ENCODE data around the gene NGEF. TPM values are rescaled to one million over a fixed set of nuclear protein-coding genes. Genes with fewer than 3 reads are reported as not detected.

Gene NGEF
- total and polyA plus RNA-seq, 5 donors from 2014 or later = 0.21 TPM; not detected in 4

GRCh38 chr2:232925153-232925820, 87.8 kb downstream of the NGEF start:
- Histone ChIP-seq H3K36me3 (ENCODE audit: control insufficient read depth, insufficient read depth, low read length) (no peaks in the 10 kb centered on the region), H3K9me3 (ENCODE audit: control insufficient read depth in 2 of 2, low read length in 2 of 2) (no peaks in the 10 kb centered on the region), H3K27ac (ENCODE audit: insufficient read depth, low read length, poor library complexity, severe bottlenecking) (no peak overlapping the region), H3K4me1 (ENCODE audit: control insufficient read depth, insufficient read depth, low read length, poor library complexity, severe bottlenecking) (peaks cover 8% of the 10 kb centered on the region), H3K4me3 (ENCODE audit: low read depth, low read length) (no peak overlapping the region), H3K27me3 (ENCODE audit: control insufficient read depth, insufficient read depth, low read length) (peaks cover 22% of the 10 kb centered on the region)
- no peak for ATAC-seq (ENCODE audit: low read depth in 2 of 2)
- Mint-ChIP-seq H3K9me3 (peaks cover 0 to 8% (median 0%) of the 10 kb centered on the region in 7 donors), H3K4me1 (peaks cover 0 to 22% (median 0%) of the 10 kb centered on the region in 4 donors), H3K27ac (no peak overlapping the region), H3K27me3 (peaks cover 69% of the 10 kb centered on the region), H3K36me3 (peaks cover 4% of the 10 kb centered on the region), H3K4me3 (peak overlapping the region in 1 of 4 donors; percentile 32)
- DNase-seq = no peak

- Mint-ChIP-seq H3K4me3 (no peak overlapping the region), H3K36me3 (peaks cover 4% of the 10 kb centered on the region), H3K27me3 (peaks cover 64% of the 10 kb centered on the region), H3K9me3 (peaks cover 0 to 3% (median 0%) of the 10 kb centered on the region in 7 donors), H3K4me1 (peaks cover 0 to 16% (median 0%) of the 10 kb centered on the region in 4 donors), H3K27ac (no peak overlapping the region)
- H3K27me3 ChIP-seq (ENCODE audit: control insufficient read depth, insufficient read depth, low read length) = peaks cover 21% of the 10 kb centered on the region
- peaks cover 8% of the 10 kb centered on the region for H3K4me1 ChIP-seq (ENCODE audit: control insufficient read depth, insufficient read depth, low read length, poor library complexity, severe bottlenecking)
- H3K4me3 ChIP-seq (ENCODE audit: low read depth, low read length) = no peak overlapping the region
- DNase-seq (no peak), ATAC-seq (ENCODE audit: low read depth in 2 of 2) (no peak)
- H3K36me3 ChIP-seq (ENCODE audit: control insufficient read depth, insufficient read depth, low read length) = no peaks in the 10 kb centered on the region
- no peak overlapping the region for H3K27ac ChIP-seq (ENCODE audit: insufficient read depth, low read length, poor library complexity, severe bottlenecking)
- H3K9me3 ChIP-seq (ENCODE audit: control insufficient read depth in 2 of 2, low read length in 2 of 2) = no peaks in the 10 kb centered on the region
Measured at GRCh38 chr2:232924433-232924832, 88.6 kb downstream of the NGEF start.

GRCh38 chr2:232920760-232921159, 92.3 kb downstream of the NGEF start:
- Mint-ChIP-seq H3K4me3 (no peak overlapping the region), H3K4me1 (peaks cover 0 to 3% (median 0%) of the 10 kb centered on the region in 4 donors), H3K27me3 (peaks cover 56% of the 10 kb centered on the region), H3K36me3 (no peaks in the 10 kb centered on the region), H3K27ac (no peak overlapping the region), H3K9me3 (peaks cover 0 to 3% (median 0%) of the 10 kb centered on the region in 7 donors)
- Histone ChIP-seq H3K27ac (ENCODE audit: insufficient read depth, low read length, poor library complexity, severe bottlenecking) (no peak overlapping the region), H3K4me1 (ENCODE audit: control insufficient read depth, insufficient read depth, low read length, poor library complexity, severe bottlenecking) (no peaks in the 10 kb centered on the region), H3K36me3 (ENCODE audit: control insufficient read depth, insufficient read depth, low read length) (no peaks in the 10 kb centered on the region), H3K27me3 (ENCODE audit: control insufficient read depth, insufficient read depth, low read length) (peaks cover 13% of the 10 kb centered on the region), H3K9me3 (ENCODE audit: control insufficient read depth in 2 of 2, low read length in 2 of 2) (no peaks in the 10 kb centered on the region), H3K4me3 (ENCODE audit: low read depth, low read length) (no peak overlapping the region)
- no peak for DNase-seq
- no peak for ATAC-seq (ENCODE audit: low read depth in 2 of 2)

DNA sequence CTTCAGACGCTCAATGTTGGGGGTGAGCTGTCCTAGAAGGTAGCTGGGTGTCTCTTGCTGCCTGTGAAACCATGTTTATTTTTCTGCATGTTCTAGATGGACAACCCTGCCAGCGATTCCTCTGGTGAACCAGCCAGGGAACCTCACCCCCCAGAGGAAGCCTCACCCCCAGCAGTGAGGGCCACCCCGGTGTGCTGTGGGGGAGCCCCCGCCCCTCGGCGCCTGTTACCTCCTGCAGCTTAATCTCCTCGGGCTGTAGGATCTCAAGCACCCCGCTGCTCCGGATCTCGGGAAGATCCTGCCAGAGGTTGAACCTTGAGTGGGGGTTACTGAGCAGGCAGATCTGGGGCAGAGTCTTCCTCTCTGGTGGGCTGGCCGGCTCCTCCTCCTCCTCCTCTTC, 93.0 kb downstream of the NGEF start:
- Histone ChIP-seq H3K9me3 (ENCODE audit: control insufficient read depth in 2 of 2, low read length in 2 of 2) (no peaks in the 10 kb centered on the region), H3K4me1 (ENCODE audit: control insufficient read depth, insufficient read depth, low read length, poor library complexity, severe bottlenecking) (no peaks in the 10 kb centered on the region), H3K36me3 (ENCODE audit: control insufficient read depth, insufficient read depth, low read length) (no peaks in the 10 kb centered on the region), H3K27me3 (ENCODE audit: control insufficient read depth, insufficient read depth, low read length) (peaks cover 11% of the 10 kb centered on the region), H3K4me3 (ENCODE audit: low read depth, low read length) (no peak overlapping the region), H3K27ac (ENCODE audit: insufficient read depth, low read length, poor library complexity, severe bottlenecking) (no peak overlapping the region)
- H3K27me3 Mint-ChIP-seq = peaks cover 56% of the 10 kb centered on the region
- no peak overlapping the region for H3K4me3 Mint-ChIP-seq
- no peaks in the 10 kb centered on the region for H3K36me3 Mint-ChIP-seq
- H3K9me3 Mint-ChIP-seq = peaks cover 0 to 3% (median 0%) of the 10 kb centered on the region in 7 donors
- H3K4me1 Mint-ChIP-seq = peaks cover 0 to under 1% (median 0%) of the 10 kb centered on the region in 4 donors
- no peak for DNase-seq
- no peak for ATAC-seq (ENCODE audit: low read depth in 2 of 2)
- no peak overlapping the region for H3K27ac Mint-ChIP-seq

- no peak overlapping the region for H3K27ac ChIP-seq (ENCODE audit: insufficient read depth, low read length, poor library complexity, severe bottlenecking)
- Mint-ChIP-seq H3K27ac (no peak overlapping the region), H3K4me3 (no peak overlapping the region), H3K4me1 (no peaks in the 10 kb centered on the region), H3K27me3 (peaks cover 52% of the 10 kb centered on the region), H3K9me3 (peaks cover 0 to 3% (median 0%) of the 10 kb centered on the region in 7 donors), H3K36me3 (no peaks in the 10 kb centered on the region)
- ATAC-seq (ENCODE audit: low read depth in 2 of 2) (no peak), DNase-seq (no peak)
- H3K4me3 ChIP-seq (ENCODE audit: low read depth, low read length) = no peak overlapping the region
- peaks cover 4% of the 10 kb centered on the region for H3K27me3 ChIP-seq (ENCODE audit: control insufficient read depth, insufficient read depth, low read length)
- H3K9me3 ChIP-seq (ENCODE audit: control insufficient read depth in 2 of 2, low read length in 2 of 2) = no peaks in the 10 kb centered on the region
- H3K4me1 ChIP-seq (ENCODE audit: control insufficient read depth, insufficient read depth, low read length, poor library complexity, severe bottlenecking) = no peaks in the 10 kb centered on the region
- no peaks in the 10 kb centered on the region for H3K36me3 ChIP-seq (ENCODE audit: control insufficient read depth, insufficient read depth, low read length)
Measured at GRCh38 chr2:232919141-232919540, 93.9 kb downstream of the NGEF start.

- no peak overlapping the region for H3K4me3 Mint-ChIP-seq
- ATAC-seq (ENCODE audit: low read depth in 2 of 2) (no peak), DNase-seq (no peak)
- Histone ChIP-seq H3K27ac (ENCODE audit: insufficient read depth, low read length, poor library complexity, severe bottlenecking) (no peak overlapping the region), H3K27me3 (ENCODE audit: control insufficient read depth, insufficient read depth, low read length) (peaks cover 10% of the 10 kb centered on the region), H3K9me3 (ENCODE audit: control insufficient read depth in 2 of 2, low read length in 2 of 2) (peaks cover 15% of the 10 kb centered on the region in 2 experiments), H3K4me3 (ENCODE audit: low read depth, low read length) (no peak overlapping the region), H3K36me3 (ENCODE audit: control insufficient read depth, insufficient read depth, low read length) (no peaks in the 10 kb centered on the region), H3K4me1 (ENCODE audit: control insufficient read depth, insufficient read depth, low read length, poor library complexity, severe bottlenecking) (no peaks in the 10 kb centered on the region)
- no peaks in the 10 kb centered on the region for H3K36me3 Mint-ChIP-seq
- H3K4me1 Mint-ChIP-seq = no peaks in the 10 kb centered on the region
- H3K27me3 Mint-ChIP-seq = peaks cover 41% of the 10 kb centered on the region
- peaks cover 3 to 16% (median 12%) of the 10 kb centered on the region in 7 donors for H3K9me3 Mint-ChIP-seq
- H3K27ac Mint-ChIP-seq = no peak overlapping the region
Measured at GRCh38 chr2:232913903-232914302, 99.2 kb downstream of the NGEF start.

GRCh38 chr2:232911712-232912277, 101.3 kb downstream of the NGEF start:
- no peak overlapping the region for H3K4me3 ChIP-seq (ENCODE audit: low read depth, low read length)

GRCh38 chr2:232910376-232910775, 102.7 kb downstream of the NGEF start:
- H3K27me3 Mint-ChIP-seq = peaks cover 32% of the 10 kb centered on the region
- no peak for ATAC-seq (ENCODE audit: low read depth in 2 of 2)

More at GRCh38 chr2:232911712-232912277, 101.3 kb downstream of the NGEF start:
- no peak overlapping the region for H3K27ac ChIP-seq (ENCODE audit: insufficient read depth, low read length, poor library complexity, severe bottlenecking)
- peaks cover 3 to 15% (median 12%) of the 10 kb centered on the region in 7 donors for H3K9me3 Mint-ChIP-seq
- no peak for DNase-seq
- no peak overlapping the region for H3K27ac Mint-ChIP-seq
- H3K4me1 ChIP-seq (ENCODE audit: control insufficient read depth, insufficient read depth, low read length, poor library complexity, severe bottlenecking) = no peaks in the 10 kb centered on the region
- H3K27me3 Mint-ChIP-seq = peaks cover 39% of the 10 kb centered on the region
- ATAC-seq (ENCODE audit: low read depth in 2 of 2) = no peak
- H3K27me3 ChIP-seq (ENCODE audit: control insufficient read depth, insufficient read depth, low read length) = peaks cover 10% of the 10 kb centered on the region
- no peaks in the 10 kb centered on the region for H3K36me3 ChIP-seq (ENCODE audit: control insufficient read depth, insufficient read depth, low read length)
- no peaks in the 10 kb centered on the region for H3K4me1 Mint-ChIP-seq
- H3K9me3 ChIP-seq (ENCODE audit: control insufficient read depth in 2 of 2, low read length in 2 of 2) = peaks cover 15% of the 10 kb centered on the region in 2 experiments
- H3K36me3 Mint-ChIP-seq = no peaks in the 10 kb centered on the region
- H3K4me3 Mint-ChIP-seq = no peak overlapping the region

More at GRCh38 chr2:232910376-232910775, 102.7 kb downstream of the NGEF start:
- Histone ChIP-seq H3K27me3 (ENCODE audit: control insufficient read depth, insufficient read depth, low read length) (peaks cover 7% of the 10 kb centered on the region), H3K4me1 (ENCODE audit: control insufficient read depth, insufficient read depth, low read length, poor library complexity, severe bottlenecking) (no peaks in the 10 kb centered on the region), H3K27ac (ENCODE audit: insufficient read depth, low read length, poor library complexity, severe bottlenecking) (no peak overlapping the region), H3K9me3 (ENCODE audit: control insufficient read depth in 2 of 2, low read length in 2 of 2) (peaks cover 15% of the 10 kb centered on the region in 2 experiments), H3K4me3 (ENCODE audit: low read depth, low read length) (no peak overlapping the region), H3K36me3 (ENCODE audit: control insufficient read depth, insufficient read depth, low read length) (no peaks in the 10 kb centered on the region)
- no peak for DNase-seq
- peaks cover 3 to 15% (median 12%) of the 10 kb centered on the region in 7 donors for H3K9me3 Mint-ChIP-seq
- no peaks in the 10 kb centered on the region for H3K4me1 Mint-ChIP-seq
- H3K4me3 Mint-ChIP-seq = no peak overlapping the region
- H3K36me3 Mint-ChIP-seq = no peaks in the 10 kb centered on the region
- H3K27ac Mint-ChIP-seq = no peak overlapping the region
